ENCODE data around the gene RYK. TPM values are rescaled to one million over a fixed set of nuclear protein-coding genes. Genes with fewer than 3 reads are reported as not detected.

Gene RYK
- total RNA-seq, 1 experiment from 2014 or later, result 55.2 TPM

- no peak for DNase-seq (ENCODE audit: low read depth, low spot score)
- ChIA-PET CTCF (interaction anchor here (0.6 kb wide), 1 partner anchor 9 kb away, joined by 3 read pairs; no protein-coding TSS in a partner anchor), POLR2A (no interaction called here), RAD21 (ENCODE audit: low non-redundant PET in 1 of 2, low total read pairs in 2 of 2, uncharacterized antibody in 2 of 2, unreplicated experiment in 2 of 2) (no interaction called here)
- Histone ChIP-seq H3K4me1 (ENCODE audit: control insufficient read depth in 1 of 2, insufficient read depth in 2 of 2, low read length in 2 of 2) (peaks cover 0 to 2% of the 10 kb centered on the region in 2 experiments; a peak in 1 of 4 replicates), H3K27me3 (ENCODE audit: insufficient read depth, low read length) (no peaks in the 10 kb centered on the region), H3K4me3 (replicated peaks in 1 of 2; ENCODE audit: low read depth in 1 of 2, low read length in 2 of 2) (no peak overlapping the region), H3K79me2 (ENCODE audit: insufficient read depth, low read length) (no peaks in the 10 kb centered on the region), H3K9ac (ENCODE audit: low read length) (no peak overlapping the region), H3K4me2 (ENCODE audit: low read length) (no peak overlapping the region), H3K9me2 (ENCODE audit: insufficient read depth) (no peaks in the 10 kb centered on the region), H4K20me1 (ENCODE audit: insufficient read depth) (no peaks in the 10 kb centered on the region), H3K27ac (ENCODE audit: low read depth, low read length) (no peak overlapping the region), H3K9me3 (ENCODE audit: control insufficient read depth in 1 of 2, insufficient read depth in 1 of 2, low read depth in 1 of 2, low read length in 2 of 2) (peaks cover 0 to 7% of the 10 kb centered on the region in 2 experiments; a peak in 1 of 4 replicates), H3K36me3 (ENCODE audit: control insufficient read depth in 1 of 2, insufficient read depth in 2 of 2, low read length in 2 of 2) (no peaks in the 10 kb centered on the region), H2AFZ (ENCODE audit: low read depth, low read length, poor library complexity, severe bottlenecking) (no peak overlapping the region)
- intact Hi-C loops (cut with micrococcal nuclease), result loop anchor here (5.0 kb wide), 2 partner anchors 84 to 1564 kb away; no protein-coding TSS in a partner anchor
- no TSS peak for BruUV-seq (replicated peaks)
- TF ChIP-seq ZBTB33 (IDR thresholded peaks at IDR 0.05; ENCODE audit: extremely low read depth, insufficient replicate concordance, low read length) (no peak), REST (IDR thresholded peaks at IDR 0.05; ENCODE audit: low read depth) (no peak), RAD21 (IDR thresholded peaks at IDR 0.05; ENCODE audit: low read depth) (no peak), EGR1 (IDR thresholded peaks at IDR 0.05; ENCODE audit: low read depth) (no peak), SRF (IDR thresholded peaks at IDR 0.05; ENCODE audit: low read depth) (no peak), FOSL1 (IDR thresholded peaks at IDR 0.05; ENCODE audit: low read depth) (no peak), ZFX (IDR thresholded peaks at IDR 0.05) (no peak), CTCF (IDR thresholded peaks at IDR 0.05 in 2 of 3, conservative IDR thresholded peaks at IDR 0.05 in 1 of 3; ENCODE audit: borderline replicate concordance in 1 of 3, insufficient read depth in 1 of 3, low read depth in 2 of 3, low read length in 2 of 3) (no peak), CBX3 (IDR thresholded peaks at IDR 0.05; ENCODE audit: low read depth) (no peak), CEBPB (IDR thresholded peaks at IDR 0.05; ENCODE audit: low read depth) (no peak), EZH2 (IDR thresholded peaks at IDR 0.05) (no peak), ZNF274 (IDR thresholded peaks at IDR 0.05; ENCODE audit: low read depth, low read length) (no peak), POLR2AphosphoS5 (IDR thresholded peaks at IDR 0.05; ENCODE audit: low read depth, low read length) (no peak), EZH2phosphoT487 (IDR thresholded peaks at IDR 0.05; ENCODE audit: borderline replicate concordance) (no peak), JUND (IDR thresholded peaks at IDR 0.05) (no peak), MAX (IDR thresholded peaks at IDR 0.05) (no peak)
- ATAC-seq, result no peak
Measured at GRCh38 chr3:134296616-134297015, 46.0 kb upstream of the RYK start.

All from HCT116 (cell line).